H9 (cell line): ENCODE measurements around the gene SNX2. TPM values are rescaled to one million over a fixed set of nuclear protein-coding genes. Genes with fewer than 3 reads are reported as not detected.

ENCODE experiments used
- DNase-seq: peaks from one replicate; pipeline ENCODE4 v3.0.0-alpha.2; 2017
- H2AFZ ChIP-seq: one replicate; pipeline ENCODE4 v1.6.1; 2013; ENCODE audit warnings: mild to moderate bottlenecking, low read length, control low read depth, moderate library complexity
- H2AK5ac ChIP-seq: 2 replicates; pipeline ENCODE4 v1.6.1; 2013; ENCODE audit warnings: low read length, control low read depth, mixed read lengths; ENCODE audit not compliant: insufficient read length
- H2BK120ac ChIP-seq: one replicate; pipeline ENCODE4 v1.6.1; 2013; ENCODE audit warnings: low read depth, mild to moderate bottlenecking, low read length, control low read depth, inconsistent platforms; ENCODE audit not compliant: poor library complexity, severe bottlenecking
- H2BK12ac ChIP-seq: 2 replicates; pipeline ENCODE4 v1.6.1; 2013; ENCODE audit warnings: low read length, control low read depth, mixed read lengths, low read depth; ENCODE audit not compliant: insufficient read length
- H2BK15ac ChIP-seq: 2 replicates; pipeline ENCODE4 v1.6.1; 2013; ENCODE audit warnings: low read depth, low read length, control low read depth
- H2BK20ac ChIP-seq: one replicate; pipeline ENCODE4 v1.6.1; 2013; ENCODE audit warnings: low read depth, mild to moderate bottlenecking, low read length, control low read depth, inconsistent platforms; ENCODE audit not compliant: poor library complexity, severe bottlenecking
- H2BK5ac ChIP-seq: 2 replicates; pipeline ENCODE4 v1.6.1; 2013; ENCODE audit warnings: low read length, control low read depth, mixed read lengths; ENCODE audit not compliant: insufficient read length
- H3K14ac ChIP-seq: 2 replicates; pipeline ENCODE4 v1.6.1; 2013; ENCODE audit warnings: low read length, control low read depth; ENCODE audit not compliant: insufficient read depth
- H3K18ac ChIP-seq: 2 replicates; pipeline ENCODE4 v1.6.1; 2013; ENCODE audit warnings: low read depth, mild to moderate bottlenecking, mixed read lengths, low read length, control low read depth; ENCODE audit not compliant: insufficient read length
- H3K23ac ChIP-seq: 2 replicates; pipeline ENCODE4 v1.6.1; 2013; ENCODE audit warnings: low read length, control low read depth, mixed read lengths, low read depth; ENCODE audit not compliant: insufficient read length
- H3K23me2 ChIP-seq: 2 replicates; pipeline ENCODE4 v1.6.1; 2013; ENCODE audit warnings: low read depth, mild to moderate bottlenecking, mixed read lengths, low read length, control low read depth; ENCODE audit not compliant: insufficient read length, poor library complexity, severe bottlenecking
- H3K27ac ChIP-seq: 2 replicates; pipeline ENCODE4 v1.5.1; 2013; ENCODE audit warnings: low read length, control low read depth, mixed read lengths, low read depth; ENCODE audit not compliant: insufficient read length
- H3K27me3 ChIP-seq: 2 replicates; pipeline ENCODE4 v1.6.1; 2013; ENCODE audit warnings: low read length, control low read depth, inconsistent platforms; ENCODE audit not compliant: insufficient read depth
- H3K4ac ChIP-seq: 2 replicates; pipeline ENCODE4 v1.6.1; 2013; ENCODE audit warnings: low read depth, mild to moderate bottlenecking, control low read depth, inconsistent platforms, low read length, moderate library complexity
- H3K4me1 ChIP-seq: 2 replicates; pipeline ENCODE4 v1.6.1; 2013; ENCODE audit warnings: low read length, control low read depth, inconsistent platforms; ENCODE audit not compliant: insufficient read depth
- H3K4me2 ChIP-seq: 2 replicates; pipeline ENCODE4 v1.6.1; 2013; ENCODE audit warnings: low read length, control low read depth, mixed read lengths; ENCODE audit not compliant: insufficient read length, insufficient read depth
- H3K56ac ChIP-seq: 2 replicates; pipeline ENCODE4 v1.6.1; 2013; ENCODE audit warnings: low read depth, mild to moderate bottlenecking, mixed read lengths, low read length, control low read depth; ENCODE audit not compliant: insufficient read length
- H3K79me1 ChIP-seq: 2 replicates; pipeline ENCODE4 v1.6.1; 2013; ENCODE audit warnings: low read depth, mild to moderate bottlenecking, moderate library complexity, low read length, control low read depth, inconsistent platforms; ENCODE audit not compliant: insufficient read depth, poor library complexity, severe bottlenecking
- H3K79me2 ChIP-seq: 2 replicates; pipeline ENCODE4 v1.6.1; 2013; ENCODE audit warnings: low read length, control low read depth, inconsistent platforms; ENCODE audit not compliant: insufficient read depth
- H3K9ac ChIP-seq: 2 replicates; pipeline ENCODE4 v1.6.1; 2013; ENCODE audit warnings: low read length, control low read depth, mixed read lengths; ENCODE audit not compliant: insufficient read length; ENCODE audit errors: extremely low read depth
- H3K9me3 ChIP-seq: one replicate; pipeline ENCODE4 v1.6.1; 2013; ENCODE audit warnings: low read depth, low read length, inconsistent platforms; ENCODE audit not compliant: control insufficient read depth
- H3T11ph ChIP-seq: one replicate; pipeline ENCODE4 v1.6.1; 2013; ENCODE audit warnings: mild to moderate bottlenecking, low read length, control low read depth, inconsistent platforms
- H4K20me1 ChIP-seq: one replicate; pipeline ENCODE4 v1.6.1; 2013; ENCODE audit not compliant: control insufficient read depth, insufficient read length, insufficient read depth
- H4K5ac ChIP-seq: 2 replicates; pipeline ENCODE4 v1.6.1; 2013; ENCODE audit warnings: low read depth, mild to moderate bottlenecking, mixed read lengths, low read length, control low read depth; ENCODE audit not compliant: insufficient read length
- H4K8ac ChIP-seq: replicated peaks from 2 replicates; pipeline ENCODE4 v1.6.1; 2013; ENCODE audit warnings: low read length, control low read depth, mixed read lengths, low read depth; ENCODE audit not compliant: insufficient read length
- H4K91ac ChIP-seq: 2 replicates; pipeline ENCODE4 v1.6.1; 2013; ENCODE audit warnings: low read depth, mild to moderate bottlenecking, moderate library complexity, mixed read lengths, low read length, control low read depth; ENCODE audit not compliant: insufficient read length
- H3K27ac Mint-ChIP-seq, 3 experiments: 2 replicates in 2 of 3; 3 replicates in 1 of 3; pipeline ENCODE4 v1.8.0; 2020 to 2021; ENCODE audit warnings: mixed read lengths in 3 of 3, mild to moderate bottlenecking in 1 of 3, moderate library complexity in 1 of 3
- H3K27me3 Mint-ChIP-seq: 2 replicates; pipeline ENCODE4 v1.8.0; 2021; ENCODE audit warnings: low read depth, mild to moderate bottlenecking, moderate library complexity, mixed read lengths
- H3K36me3 Mint-ChIP-seq, 3 experiments: 2 replicates in 2 of 3; 3 replicates in 1 of 3; pipeline ENCODE4 v1.8.0; 2020 to 2021; ENCODE audit warnings: low read depth in 3 of 3, mixed read lengths in 3 of 3; ENCODE audit not compliant: insufficient read depth in 1 of 3
- H3K4me1 Mint-ChIP-seq, 2 experiments: 2 replicates each; pipeline ENCODE4 v1.8.0; 2020; ENCODE audit warnings: mixed read lengths in 2 of 2
- H3K4me3 Mint-ChIP-seq, 2 experiments: 2 replicates in 1 of 2; 3 replicates in 1 of 2; pipeline ENCODE4 v1.8.0; 2020 to 2021; ENCODE audit warnings: mild to moderate bottlenecking in 2 of 2, mixed read lengths in 2 of 2, moderate library complexity in 1 of 2
- H3K9me3 Mint-ChIP-seq, 2 experiments: 2 replicates in 1 of 2; 3 replicates in 1 of 2; pipeline ENCODE4 v1.8.0; 2020; ENCODE audit warnings: mild to moderate bottlenecking in 2 of 2, mixed read lengths in 2 of 2, moderate library complexity in 1 of 2
- WGBS: extraction: QIAGEN DNeasy Blood & Tissue Kit; methylation state at CpG from one replicate; pipeline ENCODE4 v1.1.7; 2013; ENCODE audit warnings: missing lambda C conversion rate, low lambda C conversion rate, mixed read lengths; ENCODE audit not compliant: insufficient read length; ENCODE audit errors: extremely low coverage; 5-methylcytosine and 5-hydroxymethylcytosine counted together
- total RNA-seq: library from RNA; stranded (reverse); gene quantifications from 2 replicates; pipeline ENCODE4 v1.2.1, GENCODE V29; 2021
- TF ChIP-seq, protein P1 (sequence below): fragments of 200-600 bp; sonication (generic); conservative IDR thresholded peaks from 3 replicates; pipeline ENCODE4 v1.8.0; 2021; ENCODE audit warnings: antibody characterized with exemption, mild to moderate bottlenecking

The SNX2 gene
- total RNA-seq, 1 experiment from 2014 or later, result 62.6 TPM

DNA sequence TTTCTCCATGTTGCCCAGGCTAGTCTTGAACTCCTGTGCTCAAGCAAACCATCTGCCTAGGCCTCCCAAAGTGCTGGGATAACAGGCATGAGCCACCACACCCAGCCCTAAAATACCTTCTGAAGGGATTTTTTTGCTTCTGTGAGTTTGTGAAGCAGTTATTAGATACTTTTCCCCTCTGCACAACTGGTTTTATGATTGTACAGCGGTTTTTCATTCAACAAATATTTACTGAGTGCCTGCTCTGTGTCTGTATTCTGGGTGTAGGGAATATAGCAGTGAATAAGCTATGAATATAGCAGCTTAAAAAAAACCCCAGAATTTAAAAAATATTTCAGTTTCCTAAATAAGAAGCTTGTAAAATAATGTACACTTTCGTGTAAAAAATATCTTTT lies 72.8 kb downstream of the SNX2 start:
- no peak overlapping the region for H3K4me2 ChIP-seq

More for the DNA sequence above, 72.8 kb downstream of the SNX2 start:
- DNase-seq, result no peak
- no peak overlapping the region for H4K5ac ChIP-seq
- Mint-ChIP-seq H3K4me1 (peaks cover 29 to 31% of the 10 kb centered on the region in 2 experiments), H3K27ac (no peak overlapping the region), H3K27me3 (peaks cover 13% of the 10 kb centered on the region), H3K36me3 (peaks cover 0 to 4% (median 0%) of the 10 kb centered on the region in 3 experiments; a peak in 1 of 7 replicates), H3K4me3 (no peak overlapping the region), H3K9me3 (no peaks in the 10 kb centered on the region; a peak in 1 of 5 replicates)
- H3K4ac ChIP-seq, result no peak overlapping the region
- no peak overlapping the region for H4K91ac ChIP-seq
- H2BK15ac ChIP-seq, result no peak overlapping the region
- no peak overlapping the region for H3T11ph ChIP-seq
- no peak overlapping the region for H3K14ac ChIP-seq
- H4K8ac ChIP-seq, result no peak overlapping the region
- H4K20me1 ChIP-seq, result no peaks in the 10 kb centered on the region
- WGBS, result no CpG with 5 or more reads among the region's 2 CpGs
- H3K9ac ChIP-seq, result no peak overlapping the region
- no peaks in the 10 kb centered on the region for H3K79me1 ChIP-seq
- H3K4me1 ChIP-seq, result peaks cover 7% of the 10 kb centered on the region
- no peak overlapping the region for H2BK20ac ChIP-seq
- no peak overlapping the region for H2BK5ac ChIP-seq
- peaks cover 10% of the 10 kb centered on the region for H3K23me2 ChIP-seq
- TF ChIP-seq, protein P1, sequence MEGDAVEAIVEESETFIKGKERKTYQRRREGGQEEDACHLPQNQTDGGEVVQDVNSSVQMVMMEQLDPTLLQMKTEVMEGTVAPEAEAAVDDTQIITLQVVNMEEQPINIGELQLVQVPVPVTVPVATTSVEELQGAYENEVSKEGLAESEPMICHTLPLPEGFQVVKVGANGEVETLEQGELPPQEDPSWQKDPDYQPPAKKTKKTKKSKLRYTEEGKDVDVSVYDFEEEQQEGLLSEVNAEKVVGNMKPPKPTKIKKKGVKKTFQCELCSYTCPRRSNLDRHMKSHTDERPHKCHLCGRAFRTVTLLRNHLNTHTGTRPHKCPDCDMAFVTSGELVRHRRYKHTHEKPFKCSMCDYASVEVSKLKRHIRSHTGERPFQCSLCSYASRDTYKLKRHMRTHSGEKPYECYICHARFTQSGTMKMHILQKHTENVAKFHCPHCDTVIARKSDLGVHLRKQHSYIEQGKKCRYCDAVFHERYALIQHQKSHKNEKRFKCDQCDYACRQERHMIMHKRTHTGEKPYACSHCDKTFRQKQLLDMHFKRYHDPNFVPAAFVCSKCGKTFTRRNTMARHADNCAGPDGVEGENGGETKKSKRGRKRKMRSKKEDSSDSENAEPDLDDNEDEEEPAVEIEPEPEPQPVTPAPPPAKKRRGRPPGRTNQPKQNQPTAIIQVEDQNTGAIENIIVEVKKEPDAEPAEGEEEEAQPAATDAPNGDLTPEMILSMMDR, result no peak
- no peak overlapping the region for H3K23ac ChIP-seq
- H2AFZ ChIP-seq, result no peak overlapping the region
- H2BK120ac ChIP-seq, result no peak overlapping the region
- H3K27ac ChIP-seq, result no peak overlapping the region
- H3K18ac ChIP-seq, result no peak overlapping the region
- H2BK12ac ChIP-seq, result no peak overlapping the region
- no peak overlapping the region for H2AK5ac ChIP-seq
- no peaks in the 10 kb centered on the region for H3K79me2 ChIP-seq
- no peak overlapping the region for H3K56ac ChIP-seq
- H3K27me3 ChIP-seq, result no peaks in the 10 kb centered on the region
- no peaks in the 10 kb centered on the region for H3K9me3 ChIP-seq
